Right atrium auricular region (tissue), 2 donors: ENCODE results near the gene LTBP1. TPM values are rescaled to one million over a fixed set of nuclear protein-coding genes. Genes with fewer than 3 reads are reported as not detected.
"Not testable (repeated sequence)": the region's sequence is repeated elsewhere in the genome, so short reads cannot be mapped to it uniquely, and the experiment has no call there.

Source experiments
- DNase-seq: peaks from one replicate; pipeline ENCODE4 v3.0.0-alpha.2; 2019; ENCODE audit warnings: low spot score
- H3K27ac ChIP-seq, 2 donors: fragments of 200-600 bp; sonication (generic); 1 replicate in 1 of 2; 2 replicates in 1 of 2; pipeline ENCODE4 v1.5.1; 2016 to 2019
- H3K27me3 ChIP-seq, 2 donors: fragments of 200-600 bp; sonication (generic); one replicate each; pipeline versions ENCODE4 v1.5.1 to v1.6.0; 2017 to 2019
- H3K36me3 ChIP-seq: fragments of 200-600 bp; sonication (generic); one replicate; pipeline ENCODE4 v1.5.1; 2016
- H3K4me1 ChIP-seq, 2 donors: fragments of 200-600 bp; sonication (generic); one replicate each; pipeline versions ENCODE4 v1.5.1 to v1.6.0; 2017 to 2019
- H3K4me3 ChIP-seq, 2 donors: fragments of 200-600 bp; sonication (generic); 1 replicate in 1 of 2; 2 replicates in 1 of 2; pipeline ENCODE4 v1.5.1; 2017 to 2019; ENCODE audit warnings: mild to moderate bottlenecking in 1 of 2, moderate library complexity in 1 of 2
- H3K9me3 ChIP-seq, 2 donors: fragments of 200-600 bp; sonication (generic); one replicate each; pipeline ENCODE4 v1.5.1; 2019
- CTCF ChIP-seq, 2 donors: fragments of 200-600 bp; sonication (generic); IDR thresholded peaks; one replicate each; pipeline ENCODE4 v1.5.1; 2019; ENCODE audit warnings: antibody characterized with exemption in 2 of 2
- total RNA-seq, 2 donors: library from RNA; depleted of rRNA; stranded (reverse); fragments of >200 nt; gene quantifications; one replicate each; pipeline ENCODE4 v1.1.0, GENCODE V29; 2016

The LTBP1 gene
- total RNA-seq, 2 donors from 2014 or later, result 168 to 291 TPM

GRCh38 chr2:33042265-33042664, 95.5 kb downstream of the LTBP1 start:
- no peak for DNase-seq
- no peak overlapping the region for H3K27ac ChIP-seq

GRCh38 chr2:33042819-33043218, 96.1 kb downstream of the LTBP1 start:
- Histone ChIP-seq H3K4me3 (no peak overlapping the region), H3K27me3 (no peaks in the 10 kb centered on the region), H3K4me1 (peaks cover 0 to 6% of the 10 kb centered on the region in 2 donors), H3K36me3 (no peaks in the 10 kb centered on the region), H3K9me3 (no peaks in the 10 kb centered on the region), H3K27ac (no peak overlapping the region)
- no peak for TF ChIP-seq CTCF (IDR thresholded peaks at IDR 0.05)
- no peak for DNase-seq

More at GRCh38 chr2:33042265-33042664, 95.5 kb downstream of the LTBP1 start:
- H3K4me3 ChIP-seq, result no peak overlapping the region
- no peaks in the 10 kb centered on the region for H3K36me3 ChIP-seq
- H3K4me1 ChIP-seq, result peaks cover 0 to 7% of the 10 kb centered on the region in 2 donors
- H3K9me3 ChIP-seq, result no peaks in the 10 kb centered on the region
- H3K27me3 ChIP-seq, result no peaks in the 10 kb centered on the region
- no peak for TF ChIP-seq CTCF (IDR thresholded peaks at IDR 0.05)

- H3K4me3 ChIP-seq, result no peak overlapping the region
- DNase-seq, result no peak
- no peak overlapping the region for H3K27ac ChIP-seq
- peaks cover 0 to 6% of the 10 kb centered on the region in 2 donors for H3K4me1 ChIP-seq
- no peak for TF ChIP-seq CTCF (IDR thresholded peaks at IDR 0.05)
- no peaks in the 10 kb centered on the region for H3K9me3 ChIP-seq
- no peaks in the 10 kb centered on the region for H3K27me3 ChIP-seq
- no peaks in the 10 kb centered on the region for H3K36me3 ChIP-seq
These were observed 101.2 kb downstream of the LTBP1 start for GRCh38 chr2:33047939-33048338.

GRCh38 chr2:33051586-33052360, 105.0 kb downstream of the LTBP1 start:
- no peak for TF ChIP-seq CTCF (IDR thresholded peaks at IDR 0.05)
- Histone ChIP-seq H3K4me1 (peaks cover 0 to 6% of the 10 kb centered on the region in 2 donors), H3K36me3 (no peaks in the 10 kb centered on the region), H3K4me3 (no peak overlapping the region), H3K27me3 (no peaks in the 10 kb centered on the region), H3K9me3 (no peaks in the 10 kb centered on the region), H3K27ac (no peak overlapping the region)
- DNase-seq, result no peak

- Histone ChIP-seq H3K4me1 (peaks cover 0 to 6% of the 10 kb centered on the region in 2 donors), H3K27ac (no peak overlapping the region), H3K36me3 (no peaks in the 10 kb centered on the region), H3K27me3 (no peaks in the 10 kb centered on the region), H3K4me3 (no peak overlapping the region), H3K9me3 (no peaks in the 10 kb centered on the region)
- DNase-seq, result no peak
- no peak for TF ChIP-seq CTCF (IDR thresholded peaks at IDR 0.05)
These were observed 105.6 kb downstream of the LTBP1 start for GRCh38 chr2:33052361-33052735.

GRCh38 chr2:33052795-33053194, 106.0 kb downstream of the LTBP1 start:
- not testable (repeated sequence) for H3K4me1 ChIP-seq, H3K4me3 ChIP-seq, H3K27ac ChIP-seq, DNase-seq, H3K9me3 ChIP-seq, H3K27me3 ChIP-seq, H3K36me3 ChIP-seq
